Mammary epithelial cell (primary cell): ENCODE measurements around the gene RBMS3.

ENCODE experiments used
- EZH2 ChIP-seq: IDR thresholded peaks from 2 replicates; pipeline ENCODE4 v1.6.1; 2012; ENCODE audit warnings: low read length, inconsistent platforms, borderline replicate concordance
- TF ChIP-seq, protein P1 (sequence below), 2 donors: IDR thresholded peaks in 1 of 2; conservative IDR thresholded peaks in 1 of 2; 2 replicates each; pipeline ENCODE4 v1.5.1; 2011 to 2012; ENCODE audit warnings: inconsistent platforms in 2 of 2, low read length in 2 of 2, mild to moderate bottlenecking in 2 of 2, control low read depth in 1 of 2, low read depth in 1 of 2; ENCODE audit not compliant: insufficient read depth in 1 of 2; ENCODE audit errors: extremely low read depth in 1 of 2

DNA sequence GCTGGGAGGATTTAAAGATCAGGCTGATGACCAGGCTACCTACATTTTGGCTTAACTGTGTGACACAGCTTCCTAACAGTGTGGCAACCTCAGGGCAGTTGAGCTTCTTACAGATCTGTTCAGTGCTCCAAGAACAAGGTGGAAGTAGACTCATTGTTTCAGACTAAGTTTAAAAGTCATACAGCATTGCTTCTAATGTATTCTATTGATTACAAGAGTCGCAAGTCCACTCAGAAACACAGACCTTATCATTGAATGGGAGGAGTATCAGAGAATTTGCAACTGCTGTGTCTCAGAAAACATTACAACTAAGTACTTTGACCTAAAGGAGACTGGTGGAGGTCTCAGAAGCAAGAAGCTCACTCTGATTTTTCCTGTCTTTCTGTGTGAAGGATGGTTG is 746.0 kb downstream of the RBMS3 start:
- TF ChIP-seq, protein P1, sequence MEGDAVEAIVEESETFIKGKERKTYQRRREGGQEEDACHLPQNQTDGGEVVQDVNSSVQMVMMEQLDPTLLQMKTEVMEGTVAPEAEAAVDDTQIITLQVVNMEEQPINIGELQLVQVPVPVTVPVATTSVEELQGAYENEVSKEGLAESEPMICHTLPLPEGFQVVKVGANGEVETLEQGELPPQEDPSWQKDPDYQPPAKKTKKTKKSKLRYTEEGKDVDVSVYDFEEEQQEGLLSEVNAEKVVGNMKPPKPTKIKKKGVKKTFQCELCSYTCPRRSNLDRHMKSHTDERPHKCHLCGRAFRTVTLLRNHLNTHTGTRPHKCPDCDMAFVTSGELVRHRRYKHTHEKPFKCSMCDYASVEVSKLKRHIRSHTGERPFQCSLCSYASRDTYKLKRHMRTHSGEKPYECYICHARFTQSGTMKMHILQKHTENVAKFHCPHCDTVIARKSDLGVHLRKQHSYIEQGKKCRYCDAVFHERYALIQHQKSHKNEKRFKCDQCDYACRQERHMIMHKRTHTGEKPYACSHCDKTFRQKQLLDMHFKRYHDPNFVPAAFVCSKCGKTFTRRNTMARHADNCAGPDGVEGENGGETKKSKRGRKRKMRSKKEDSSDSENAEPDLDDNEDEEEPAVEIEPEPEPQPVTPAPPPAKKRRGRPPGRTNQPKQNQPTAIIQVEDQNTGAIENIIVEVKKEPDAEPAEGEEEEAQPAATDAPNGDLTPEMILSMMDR (conservative IDR thresholded peaks at IDR 0.05 in 1 of 2, IDR thresholded peaks at IDR 0.05 in 1 of 2; ENCODE audit: extremely low read depth in 1 of 2, insufficient read depth in 1 of 2, low read depth in 1 of 2, low read length in 2 of 2): no peak
- no peak for TF ChIP-seq EZH2
